Common myeloid progenitor, CD34-positive (primary cell): ENCODE results near the gene MAP3K20.

Experiments used
- CTCF ChIA-PET: fragments of 350-600 bp; sonication (Branson Sonifier 250); formaldehyde crosslinking; loops from one replicate; lab custom pipeline; 2021; ENCODE audit warnings: antibody characterized with exemption; lab: Charles Lee
- POLR2A ChIA-PET: fragments of 350-600 bp; sonication (Branson Sonifier 250); formaldehyde crosslinking; loops from one replicate; lab custom pipeline; 2021; ENCODE audit warnings: antibody characterized with exemption; lab: Charles Lee
- DNase-seq, 3 donors: peaks; one replicate each; pipeline versions ENCODE4 v3.0.0 to v3.0.0-alpha.2; 2013
- H3K27ac ChIP-seq, 2 experiments: 1 replicate in 1 of 2; 2 replicates in 1 of 2; pipeline ENCODE4 v1.7.0; 2013; ENCODE audit warnings: inconsistent platforms in 2 of 2, low read length in 2 of 2, mild to moderate bottlenecking in 2 of 2, low read depth in 1 of 2, moderate library complexity in 1 of 2; ENCODE audit not compliant: severe bottlenecking in 2 of 2, insufficient read depth in 1 of 2, poor library complexity in 1 of 2
- H3K27me3 ChIP-seq, 5 experiments: replicated peaks in 2 of 5; 1 replicate in 3 of 5; 2 replicates in 2 of 5; pipeline versions ENCODE4 v1.6.1 to v1.7.0; 2013; ENCODE audit warnings: low read length in 4 of 5, mild to moderate bottlenecking in 2 of 5, moderate library complexity in 2 of 5, inconsistent platforms in 1 of 5; ENCODE audit not compliant: insufficient read depth in 5 of 5, control insufficient read depth in 4 of 5
- H3K36me3 ChIP-seq, 4 experiments: 1 replicate in 2 of 4; 2 replicates in 2 of 4; pipeline versions ENCODE4 v1.6.1 to v1.7.0; 2013; ENCODE audit warnings: low read length in 3 of 4, control low read depth in 1 of 4, mild to moderate bottlenecking in 1 of 4; ENCODE audit not compliant: control insufficient read depth in 4 of 4, insufficient read depth in 4 of 4
- H3K4me1 ChIP-seq, 4 experiments: 1 replicate in 3 of 4; 2 replicates in 1 of 4; pipeline versions ENCODE4 v1.6.1 to v1.7.1; 2013; ENCODE audit warnings: low read length in 3 of 4, mild to moderate bottlenecking in 3 of 4, control low read depth in 1 of 4, inconsistent platforms in 1 of 4, moderate library complexity in 1 of 4; ENCODE audit not compliant: control insufficient read depth in 4 of 4, insufficient read depth in 4 of 4; ENCODE audit errors: control extremely low read depth in 1 of 4
- H3K4me3 ChIP-seq, 7 experiments: 1 replicate in 4 of 7; 2 replicates in 3 of 7; pipeline versions ENCODE4 v1.5.1 to v1.7.0; 2013; ENCODE audit warnings: mild to moderate bottlenecking in 7 of 7, low read length in 6 of 7, moderate library complexity in 6 of 7, inconsistent platforms in 2 of 7, low read depth in 2 of 7, control low read depth in 1 of 7; ENCODE audit not compliant: insufficient read depth in 4 of 7, control insufficient read depth in 1 of 7; ENCODE audit errors: extremely low read depth in 1 of 7
- H3K9me3 ChIP-seq, 5 experiments: 1 replicate in 4 of 5; 2 replicates in 1 of 5; pipeline versions ENCODE4 v1.6.1 to v1.7.1; 2013; ENCODE audit warnings: low read length in 4 of 5, mild to moderate bottlenecking in 2 of 5, inconsistent platforms in 1 of 5, low read depth in 1 of 5, moderate library complexity in 1 of 5; ENCODE audit not compliant: control insufficient read depth in 4 of 5, insufficient read depth in 2 of 5; ENCODE audit errors: control extremely low read depth in 1 of 5
- WGBS: methylation state at CpG from one replicate; pipeline ENCODE4 v1.1.5; 2013; ENCODE audit not compliant: insufficient coverage; 5-methylcytosine and 5-hydroxymethylcytosine counted together

Gene MAP3K20

DNA sequence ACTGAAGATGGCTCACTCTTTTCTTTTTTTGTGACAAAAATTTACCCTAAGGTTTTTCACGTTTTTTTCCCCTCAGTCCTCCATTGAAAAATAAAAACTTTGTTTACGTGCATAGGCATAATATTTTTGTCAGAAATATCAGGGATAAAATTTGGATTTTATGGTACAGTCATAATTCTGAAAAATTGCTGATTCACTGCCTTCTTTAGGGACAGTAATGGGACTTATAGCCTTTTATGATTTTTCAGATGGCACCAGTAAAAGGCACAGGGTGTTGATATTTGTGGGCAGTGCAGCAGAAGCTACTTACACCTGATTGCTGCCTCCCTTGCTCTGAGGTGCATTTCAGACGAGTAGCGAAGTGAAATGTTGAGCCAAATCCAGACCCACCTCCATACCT lies 139.7 kb downstream of the MAP3K20 start:
- H3K4me3 ChIP-seq: no peak overlapping the region
- 100% methylated on average over 3 of the region's 4 CpGs for WGBS
- H3K4me1 ChIP-seq: peaks cover 0 to 17% (median 1%) of the 10 kb centered on the region in 4 experiments
- ChIA-PET CTCF (interaction anchor here (0.6 to 18.6 kb wide), 2 partner anchors 61 to 188 kb away, joined by 3 to 318 read pairs; no protein-coding TSS in a partner anchor), POLR2A (no interaction called here)
- peaks cover 2 to 8% (median 5%) of the 10 kb centered on the region in 4 experiments for H3K36me3 ChIP-seq
- no peaks in the 10 kb centered on the region for H3K9me3 ChIP-seq
- no peaks in the 10 kb centered on the region for H3K27me3 ChIP-seq
- no peak for DNase-seq
- no peak overlapping the region for H3K27ac ChIP-seq

DNA sequence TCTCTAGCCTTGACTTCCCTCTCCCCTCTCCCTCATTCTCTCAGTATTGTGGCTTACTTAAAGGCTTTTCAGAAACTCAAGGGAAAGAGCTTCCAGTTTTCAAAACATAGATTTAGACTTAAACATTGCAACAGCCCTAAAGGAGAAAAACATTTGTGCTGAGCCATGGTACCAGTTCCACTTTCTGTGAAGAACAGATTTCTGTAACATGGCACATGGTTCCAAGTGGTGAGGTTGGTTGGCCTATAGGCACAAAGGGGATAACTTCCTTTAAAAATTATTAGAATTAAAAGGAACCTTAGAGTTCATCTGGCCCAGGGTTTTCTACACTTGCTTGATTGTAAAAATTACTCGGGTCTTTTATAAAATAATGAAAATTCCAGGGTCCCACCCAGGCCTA lies 140.4 kb downstream of the MAP3K20 start:
- CTCF ChIA-PET: interaction anchor here (18.6 kb wide), 1 partner anchor 189 kb away, joined by 318 read pairs; no protein-coding TSS in a partner anchor
- 75% methylated on average over 1 of the region's 1 CpG for WGBS
- Histone ChIP-seq H3K4me3 (no peak overlapping the region), H3K4me1 (peaks cover 0 to 16% (median 1%) of the 10 kb centered on the region in 4 experiments), H3K27ac (no peak overlapping the region), H3K9me3 (no peaks in the 10 kb centered on the region), H3K36me3 (peaks cover 2 to 7% (median 6%) of the 10 kb centered on the region in 4 experiments), H3K27me3 (no peaks in the 10 kb centered on the region)
- no peak for DNase-seq
- POLR2A ChIA-PET: no interaction called here

DNA sequence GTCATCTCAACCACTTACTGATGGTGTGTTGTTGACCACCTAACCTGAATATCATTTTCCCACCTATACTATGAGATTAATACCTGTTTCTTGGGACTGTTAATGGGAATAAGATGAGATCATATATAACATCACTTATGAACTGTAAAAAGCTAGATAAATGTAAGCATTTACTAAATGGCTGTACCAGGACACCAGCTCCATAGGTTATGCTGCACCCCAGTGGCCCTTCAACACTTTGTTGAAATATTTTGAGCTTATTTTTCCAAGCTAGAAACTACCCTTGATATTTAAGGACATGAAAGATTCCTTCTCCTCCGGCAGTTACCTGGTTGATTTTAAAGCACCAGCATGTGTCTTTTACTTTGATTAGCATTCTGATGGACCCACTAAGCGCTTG lies 141.0 kb downstream of the MAP3K20 start:
- CTCF ChIA-PET: interaction anchor here (0.7 to 18.6 kb wide), 2 partner anchors 10 to 190 kb away, joined by 3 to 318 read pairs; no protein-coding TSS in a partner anchor
- WGBS: 100% methylated on average over 2 of the region's 2 CpGs
- H3K9me3 ChIP-seq: no peaks in the 10 kb centered on the region

DNA sequence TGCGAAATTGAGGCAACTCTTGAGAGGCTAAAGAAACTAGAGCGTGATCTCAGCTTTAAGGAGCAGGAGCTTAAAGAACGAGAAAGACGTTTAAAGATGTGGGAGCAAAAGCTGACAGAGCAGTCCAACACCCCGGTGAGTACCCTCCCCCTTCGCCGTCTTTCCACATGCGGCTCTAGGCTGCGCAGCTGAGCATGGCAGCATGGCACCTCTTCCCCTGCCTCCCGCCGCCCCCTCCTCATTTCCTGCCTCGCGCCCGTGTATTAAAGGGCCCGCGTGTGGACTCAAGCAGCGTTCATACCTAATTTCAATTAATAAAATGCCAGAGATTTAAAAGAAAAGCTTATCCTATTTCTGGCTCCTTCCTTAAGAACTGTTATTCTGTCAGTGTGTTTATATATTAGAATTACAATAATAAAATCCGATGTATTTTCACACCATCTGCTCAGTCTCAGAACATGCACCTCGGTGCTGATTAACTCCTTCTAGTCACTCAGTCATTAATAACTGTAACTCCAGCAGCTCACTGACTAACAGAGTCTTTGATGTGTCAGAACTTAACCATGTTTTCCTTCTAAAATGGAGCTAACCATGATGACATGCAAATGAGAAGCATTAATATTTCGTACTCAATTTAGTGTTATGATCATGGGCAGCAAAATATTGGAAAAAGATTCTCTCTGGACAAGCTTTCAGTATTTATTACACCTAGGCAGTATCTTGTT lies 141.6 kb downstream of the MAP3K20 start:
- Histone ChIP-seq H3K27me3 (no peaks in the 10 kb centered on the region), H3K4me1 (peaks cover 0 to 16% (median 1%) of the 10 kb centered on the region in 4 experiments), H3K27ac (no peak overlapping the region), H3K36me3 (peaks cover 2 to 8% (median 4%) of the 10 kb centered on the region in 4 experiments), H3K9me3 (no peaks in the 10 kb centered on the region), H3K4me3 (no peak overlapping the region)
- ChIA-PET CTCF (interaction anchor here (0.7 to 18.6 kb wide), 2 partner anchors 10 to 190 kb away, joined by 3 to 318 read pairs; no protein-coding TSS in a partner anchor), POLR2A (no interaction called here)
- DNase-seq: no peak
- 93% methylated on average over 15 of the region's 20 CpGs for WGBS

More for the DNA sequence above, 141.0 kb downstream of the MAP3K20 start:
- POLR2A ChIA-PET: no interaction called here
- H3K27ac ChIP-seq: no peak overlapping the region
- H3K4me1 ChIP-seq: peaks cover 0 to 16% (median 1%) of the 10 kb centered on the region in 4 experiments
- H3K27me3 ChIP-seq: no peaks in the 10 kb centered on the region
- no peak overlapping the region for H3K4me3 ChIP-seq
- no peak for DNase-seq
- peaks cover 2 to 8% (median 4%) of the 10 kb centered on the region in 4 experiments for H3K36me3 ChIP-seq

DNA sequence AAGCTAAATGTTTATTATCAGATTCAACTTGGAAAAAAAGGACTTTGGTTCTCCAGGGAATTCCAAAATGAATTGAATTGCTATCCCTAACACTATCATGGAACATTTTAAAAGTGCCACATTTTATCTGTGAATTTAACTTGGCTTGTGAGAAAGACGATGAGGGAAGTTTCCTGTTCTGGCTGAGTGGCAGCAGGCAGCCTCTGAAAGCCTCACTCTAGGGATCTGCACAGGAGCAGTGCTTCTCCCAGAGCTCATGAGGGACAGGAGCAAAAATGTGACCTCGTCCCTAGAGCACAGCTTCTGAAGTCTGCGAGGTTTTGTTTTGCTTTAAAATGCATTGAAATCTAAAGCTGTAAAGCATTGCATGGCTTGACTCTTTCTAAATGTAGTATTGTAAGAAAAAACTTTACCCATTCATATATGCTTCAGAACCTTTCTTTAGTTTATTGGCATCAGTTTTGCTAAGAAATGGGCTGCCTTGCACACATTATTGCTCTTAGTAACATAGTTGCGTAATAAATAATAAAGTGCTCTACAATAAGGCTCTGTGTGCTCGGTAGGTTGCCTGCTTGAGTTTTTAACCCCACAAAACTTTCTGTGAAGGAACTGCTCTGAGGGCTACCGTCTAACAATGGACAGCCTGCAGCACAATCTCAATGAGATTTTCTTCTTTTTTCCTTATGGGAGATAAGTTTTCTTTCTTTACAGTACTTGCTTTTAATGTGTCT lies 142.8 kb downstream of the MAP3K20 start:
- H3K9me3 ChIP-seq: no peaks in the 10 kb centered on the region
- peaks cover 0 to 16% (median 1%) of the 10 kb centered on the region in 4 experiments for H3K4me1 ChIP-seq
- H3K4me3 ChIP-seq: no peak overlapping the region
- no peak for DNase-seq
- POLR2A ChIA-PET: no interaction called here
- H3K27ac ChIP-seq: no peak overlapping the region
- peaks cover 2 to 11% (median 4%) of the 10 kb centered on the region in 4 experiments for H3K36me3 ChIP-seq
- WGBS: 69% methylated on average over 4 of the region's 6 CpGs
- CTCF ChIA-PET: interaction anchor here (0.9 to 18.6 kb wide), 4 partner anchors 7 to 191 kb away, joined by 3 to 318 read pairs (median 4); no protein-coding TSS in a partner anchor
- no peaks in the 10 kb centered on the region for H3K27me3 ChIP-seq

DNA sequence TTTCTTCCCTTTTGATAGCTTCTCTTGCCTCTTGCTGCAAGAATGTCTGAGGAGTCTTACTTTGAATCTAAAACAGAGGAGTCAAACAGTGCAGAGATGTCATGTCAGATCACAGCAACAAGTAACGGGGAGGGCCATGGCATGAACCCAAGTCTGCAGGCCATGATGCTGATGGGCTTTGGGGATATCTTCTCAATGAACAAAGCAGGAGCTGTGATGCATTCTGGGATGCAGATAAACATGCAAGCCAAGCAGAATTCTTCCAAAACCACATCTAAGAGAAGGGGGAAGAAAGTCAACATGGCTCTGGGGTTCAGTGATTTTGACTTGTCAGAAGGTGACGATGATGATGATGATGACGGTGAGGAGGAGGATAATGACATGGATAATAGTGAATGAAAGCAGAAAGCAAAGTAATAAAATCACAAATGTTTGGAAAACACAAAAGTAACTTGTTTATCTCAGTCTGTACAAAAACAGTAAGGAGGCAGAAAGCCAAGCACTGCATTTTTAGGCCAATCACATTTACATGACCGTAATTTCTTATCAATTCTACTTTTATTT lies 145.6 kb downstream of the MAP3K20 start:
- H3K9me3 ChIP-seq: no peaks in the 10 kb centered on the region
- CTCF ChIA-PET: no interaction called here
- H3K4me3 ChIP-seq: no peak overlapping the region
- H3K27me3 ChIP-seq: no peaks in the 10 kb centered on the region
- POLR2A ChIA-PET: no interaction called here
- peaks cover 0 to 16% (median 1%) of the 10 kb centered on the region in 4 experiments for H3K4me1 ChIP-seq
- 100% methylated on average over 3 of the region's 4 CpGs for WGBS
- no peak for DNase-seq
- no peak overlapping the region for H3K27ac ChIP-seq
- peaks cover 0 to 11% (median 4%) of the 10 kb centered on the region in 4 experiments for H3K36me3 ChIP-seq
